Skeletal muscle tissue (tissue), 4 donors: Measurements from ENCODE around the gene CPZ. TPM values are rescaled to one million over a fixed set of nuclear protein-coding genes. Genes with fewer than 3 reads are reported as not detected.

Experiments used
- H3K27ac ChIP-seq: one replicate; pipeline ENCODE4 v1.7.0; 2013; ENCODE audit warnings: mild to moderate bottlenecking, low read depth, low read length, inconsistent platforms
- H3K27me3 ChIP-seq, 3 donors: one replicate each; pipeline ENCODE4 v1.7.0; 2013; ENCODE audit warnings: low read length in 3 of 3; ENCODE audit not compliant: control insufficient read depth in 3 of 3, insufficient read depth in 3 of 3
- H3K36me3 ChIP-seq, 3 donors: one replicate each; pipeline ENCODE4 v1.7.0; 2013; ENCODE audit warnings: low read length in 3 of 3; ENCODE audit not compliant: control insufficient read depth in 3 of 3, insufficient read depth in 3 of 3
- H3K4me1 ChIP-seq, 3 donors: one replicate each; pipeline ENCODE4 v1.7.0; 2013; ENCODE audit warnings: low read length in 3 of 3, mild to moderate bottlenecking in 3 of 3; ENCODE audit not compliant: control insufficient read depth in 3 of 3, insufficient read depth in 3 of 3
- H3K4me3 ChIP-seq, 3 donors: one replicate each; pipeline ENCODE4 v1.7.0; 2013; ENCODE audit warnings: low read length in 3 of 3
- H3K9ac ChIP-seq, 3 donors: one replicate each; pipeline ENCODE4 v1.7.0; 2013; ENCODE audit warnings: low read length in 3 of 3, mild to moderate bottlenecking in 3 of 3, moderate library complexity in 2 of 3, low read depth in 1 of 3
- H3K9me3 ChIP-seq, 3 donors: one replicate each; pipeline ENCODE4 v1.7.0; 2013; ENCODE audit warnings: low read length in 3 of 3; ENCODE audit not compliant: control insufficient read depth in 3 of 3
- total RNA-seq: library from RNA; depleted of rRNA; stranded (reverse); fragments of >200 nt; gene quantifications from one replicate; pipeline ENCODE4 v1.2.3, GENCODE V29; 2014
- donor health status: Osteomylitis.

The CPZ gene
- total RNA-seq, 1 donor from 2014 or later = 11.5 TPM

DNA sequence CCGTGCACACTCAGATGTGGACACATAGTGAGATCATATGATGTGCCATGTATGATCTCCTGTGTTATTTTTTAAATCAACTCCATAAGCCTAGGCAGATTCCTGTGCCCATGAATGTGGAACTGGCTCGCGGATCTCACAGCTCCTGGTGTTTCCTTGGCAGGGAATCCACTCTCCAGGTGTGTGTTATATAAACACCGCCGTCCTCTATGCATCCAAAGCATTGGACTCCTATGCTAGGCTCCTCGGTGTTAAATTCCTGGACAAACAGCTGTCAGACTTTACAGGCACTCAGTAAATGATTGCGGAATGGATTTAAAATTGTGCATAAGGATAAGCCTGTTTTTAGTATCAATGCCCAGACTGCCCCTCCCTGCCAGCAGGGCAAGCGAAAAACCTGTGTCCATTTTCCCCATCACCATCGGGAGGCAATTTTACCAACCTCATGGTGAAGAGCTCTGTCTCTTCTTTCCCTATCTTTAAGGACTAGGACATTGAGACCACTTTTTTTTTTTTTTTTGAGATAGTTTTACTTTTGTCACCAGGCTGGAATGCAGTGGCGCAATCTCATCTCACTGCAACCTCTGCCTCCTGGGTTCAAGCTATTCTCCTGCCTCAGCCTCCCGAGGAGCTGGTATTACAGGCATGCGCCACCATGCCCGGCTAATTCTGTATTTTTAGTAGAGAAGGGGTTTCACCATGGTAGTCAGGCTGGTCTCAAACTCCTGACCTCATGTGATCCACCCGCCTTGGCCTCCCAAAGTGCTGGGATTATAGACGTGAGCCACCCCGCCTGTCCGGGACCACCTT is 36.0 kb upstream of the CPZ start:
- H3K27me3 ChIP-seq = peaks cover 3 to 24% (median 8%) of the 10 kb centered on the region in 3 donors
- H3K9me3 ChIP-seq = peaks cover 0 to 2% (median 0%) of the 10 kb centered on the region in 3 donors
- H3K9ac ChIP-seq = no peak overlapping the region
- H3K27ac ChIP-seq = no peak overlapping the region
- H3K4me3 ChIP-seq = no peak overlapping the region
- H3K4me1 ChIP-seq = no peaks in the 10 kb centered on the region
- no peaks in the 10 kb centered on the region for H3K36me3 ChIP-seq

DNA sequence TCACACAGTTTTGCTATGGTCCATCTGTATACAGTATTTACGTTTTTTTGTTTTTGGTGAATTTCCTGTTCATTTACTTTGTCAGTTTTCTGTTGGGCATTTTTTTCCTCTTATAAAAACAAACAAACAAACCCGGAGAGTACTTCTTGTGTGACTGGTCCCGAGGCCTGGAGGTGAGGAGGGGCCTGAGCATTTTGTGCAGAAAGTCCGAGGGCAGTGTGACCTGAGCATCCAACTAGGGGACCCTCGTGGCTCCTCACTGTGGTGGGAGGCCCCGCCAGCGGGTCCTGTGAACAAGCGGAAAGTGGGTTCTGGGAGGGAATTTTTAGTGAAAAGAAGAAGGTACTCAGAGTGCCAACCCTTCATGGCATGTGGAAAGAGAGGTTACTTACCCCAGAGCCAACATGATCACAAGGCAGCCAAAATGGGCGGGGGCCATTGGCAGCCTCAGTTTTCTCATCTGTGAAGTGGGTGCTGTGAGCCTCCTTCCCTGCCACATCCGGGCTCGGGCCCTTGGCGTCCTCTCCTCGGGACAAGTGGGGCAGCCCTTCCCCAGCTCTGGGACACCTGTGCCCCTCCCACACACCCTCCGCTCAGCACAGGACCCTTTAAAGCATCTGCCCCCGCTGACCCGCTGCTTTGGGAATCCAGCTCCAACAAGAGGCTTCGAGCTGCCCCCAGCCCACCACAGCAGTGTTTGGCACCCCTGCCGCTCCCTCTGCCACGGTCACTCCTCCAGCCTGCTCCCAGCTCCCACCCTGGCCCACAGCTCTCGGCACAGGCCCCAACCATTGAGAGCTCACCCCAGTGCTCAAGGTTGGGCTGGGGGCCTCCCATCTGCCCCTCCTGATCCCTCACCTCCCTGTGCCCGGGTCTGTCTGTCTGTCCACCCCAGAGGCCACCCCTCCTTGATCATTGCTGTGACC is 35.2 kb upstream of the CPZ start:
- H3K27ac ChIP-seq = no peak overlapping the region
- no peak overlapping the region for H3K4me3 ChIP-seq
- H3K27me3 ChIP-seq = peaks cover 3 to 24% (median 8%) of the 10 kb centered on the region in 3 donors
- H3K4me1 ChIP-seq = no peaks in the 10 kb centered on the region
- no peaks in the 10 kb centered on the region for H3K36me3 ChIP-seq
- H3K9ac ChIP-seq = no peak overlapping the region
- H3K9me3 ChIP-seq = peaks cover 0 to 2% (median 0%) of the 10 kb centered on the region in 3 donors

- H3K9ac ChIP-seq = no peak overlapping the region
- H3K4me3 ChIP-seq = no peak overlapping the region
- H3K27ac ChIP-seq = no peak overlapping the region
- H3K9me3 ChIP-seq = peaks cover 0 to 2% (median 0%) of the 10 kb centered on the region in 3 donors
- H3K4me1 ChIP-seq = no peaks in the 10 kb centered on the region
- no peaks in the 10 kb centered on the region for H3K36me3 ChIP-seq
- H3K27me3 ChIP-seq = peaks cover 3 to 24% (median 8%) of the 10 kb centered on the region in 3 donors
Measured at GRCh38 chr4:8558080-8558960, 34.2 kb upstream of the CPZ start.

DNA sequence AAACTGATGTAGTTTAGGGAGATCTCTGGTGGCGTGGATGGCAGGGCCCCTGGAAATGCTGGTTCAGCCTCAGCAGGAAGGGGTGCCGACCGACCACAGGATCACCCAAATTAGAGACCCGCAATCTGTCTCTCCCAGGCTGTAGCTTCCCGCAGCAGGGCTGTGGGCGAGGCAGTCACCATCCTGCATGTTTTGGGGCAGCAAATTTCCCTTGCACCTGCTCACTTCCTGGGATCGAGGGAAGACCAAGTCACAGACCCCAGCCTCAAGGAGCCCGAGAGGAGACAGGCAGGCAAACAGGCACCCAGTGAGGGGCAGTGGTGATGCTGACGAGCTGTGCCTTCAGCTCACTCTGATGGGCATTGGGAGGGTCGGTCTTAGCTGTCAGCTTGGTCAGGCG is 33.6 kb upstream of the CPZ start:
- H3K4me3 ChIP-seq = no peak overlapping the region
- H3K36me3 ChIP-seq = no peaks in the 10 kb centered on the region
- no peak overlapping the region for H3K27ac ChIP-seq
- no peaks in the 10 kb centered on the region for H3K4me1 ChIP-seq
- H3K9me3 ChIP-seq = peaks cover 0 to 2% (median 0%) of the 10 kb centered on the region in 3 donors
- H3K27me3 ChIP-seq = peaks cover 3 to 24% (median 8%) of the 10 kb centered on the region in 3 donors
- no peak overlapping the region for H3K9ac ChIP-seq

- peaks cover 0 to 2% (median 0%) of the 10 kb centered on the region in 3 donors for H3K9me3 ChIP-seq
- H3K27ac ChIP-seq = no peak overlapping the region
- no peak overlapping the region for H3K4me3 ChIP-seq
- H3K27me3 ChIP-seq = peaks cover 3 to 22% (median 8%) of the 10 kb centered on the region in 3 donors
- H3K4me1 ChIP-seq = no peaks in the 10 kb centered on the region
- no peak overlapping the region for H3K9ac ChIP-seq
- H3K36me3 ChIP-seq = no peaks in the 10 kb centered on the region
Measured at GRCh38 chr4:8559524-8560264, 32.9 kb upstream of the CPZ start.

- H3K27me3 ChIP-seq = peaks cover 3 to 21% (median 8%) of the 10 kb centered on the region in 3 donors
- peaks cover 0 to 2% (median 0%) of the 10 kb centered on the region in 3 donors for H3K9me3 ChIP-seq
- H3K9ac ChIP-seq = no peak overlapping the region
- no peaks in the 10 kb centered on the region for H3K4me1 ChIP-seq
- H3K36me3 ChIP-seq = no peaks in the 10 kb centered on the region
- no peak overlapping the region for H3K4me3 ChIP-seq
- no peak overlapping the region for H3K27ac ChIP-seq
Measured at GRCh38 chr4:8560265-8561047, 32.1 kb upstream of the CPZ start.

DNA sequence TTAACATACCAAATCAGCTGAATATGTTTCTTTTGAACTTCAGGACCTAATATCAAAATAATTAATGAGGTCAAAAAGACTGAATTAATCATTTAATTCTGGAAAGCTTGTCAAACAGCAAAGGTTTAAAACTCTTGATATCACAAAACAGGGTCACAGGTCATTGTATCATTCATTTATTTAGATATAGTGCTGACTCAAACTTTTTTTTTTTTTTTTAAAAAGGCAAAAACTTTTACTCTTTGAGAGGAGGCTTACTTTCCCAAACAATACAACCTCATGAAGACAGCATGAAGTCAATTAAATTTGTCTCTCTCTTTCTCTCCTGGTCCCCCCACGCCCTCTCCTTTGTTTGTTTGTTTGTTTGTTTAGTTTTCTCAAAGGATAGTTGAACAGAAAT is 28.0 kb upstream of the CPZ start:
- Histone ChIP-seq H3K4me3 (no peak overlapping the region), H3K4me1 (no peaks in the 10 kb centered on the region), H3K36me3 (no peaks in the 10 kb centered on the region), H3K9ac (no peak overlapping the region), H3K9me3 (peaks cover 0 to 2% (median 0%) of the 10 kb centered on the region in 3 donors), H3K27ac (no peak overlapping the region), H3K27me3 (peaks cover 0 to 6% (median 0%) of the 10 kb centered on the region in 3 donors)

- Histone ChIP-seq H3K9me3 (no peaks in the 10 kb centered on the region), H3K36me3 (no peaks in the 10 kb centered on the region), H3K4me3 (no peak overlapping the region), H3K27me3 (no peaks in the 10 kb centered on the region), H3K9ac (no peak overlapping the region), H3K4me1 (no peaks in the 10 kb centered on the region), H3K27ac (no peak overlapping the region)
Measured at GRCh38 chr4:8568068-8568668, 24.4 kb upstream of the CPZ start.
